GM23248 (cell line): ENCODE measurements around the gene WDR35. TPM values are rescaled to one million over a fixed set of nuclear protein-coding genes. Genes with fewer than 3 reads are reported as not detected.
"Not testable (repeated sequence)": the region's sequence is repeated elsewhere in the genome, so short reads cannot be mapped to it uniquely, and the experiment has no call there.

ENCODE experiments used
- DNase-seq: peaks from one replicate; pipeline ENCODE4 v3.0.0-alpha.2; 2015
- H2AFZ ChIP-seq: fragments of 200-600 bp; sonication (generic); 2 replicates; pipeline ENCODE4 v1.6.1; 2016; ENCODE audit warnings: antibody characterized with exemption
- H3F3A ChIP-seq: fragments of 200-600 bp; sonication (generic); 2 replicates; pipeline ENCODE4 v1.6.1; 2016; ENCODE audit warnings: mild to moderate bottlenecking, antibody characterized with exemption, mixed run types; ENCODE audit not compliant: insufficient read depth
- H3K27ac ChIP-seq: fragments of 200-600 bp; sonication (generic); 2 replicates; pipeline ENCODE4 v1.5.1; 2016; ENCODE audit warnings: mild to moderate bottlenecking
- H3K27me3 ChIP-seq: fragments of 200-600 bp; sonication (generic); replicated peaks from 2 replicates; pipeline ENCODE4 v1.6.1; 2016; ENCODE audit warnings: mild to moderate bottlenecking; ENCODE audit not compliant: insufficient read depth
- H3K36me3 ChIP-seq: fragments of 200-600 bp; sonication (generic); 2 replicates; pipeline ENCODE4 v1.6.1; 2016; ENCODE audit warnings: low read depth, mild to moderate bottlenecking
- H3K4me1 ChIP-seq: fragments of 200-600 bp; sonication (generic); 2 replicates; pipeline ENCODE4 v1.6.1; 2016; ENCODE audit warnings: mild to moderate bottlenecking; ENCODE audit not compliant: insufficient read depth
- H3K4me2 ChIP-seq: fragments of 200-600 bp; sonication (generic); one replicate; pipeline ENCODE4 v1.6.1; 2016; ENCODE audit warnings: mild to moderate bottlenecking; ENCODE audit not compliant: unreplicated experiment
- H3K4me3 ChIP-seq: fragments of 200-600 bp; sonication (generic); 2 replicates; pipeline ENCODE4 v1.5.1; 2016; ENCODE audit warnings: mild to moderate bottlenecking
- H3K79me2 ChIP-seq: fragments of 200-600 bp; sonication (generic); 2 replicates; pipeline ENCODE4 v1.6.1; 2016; ENCODE audit warnings: mild to moderate bottlenecking; ENCODE audit not compliant: insufficient read depth
- H3K9ac ChIP-seq: fragments of 200-600 bp; sonication (generic); 2 replicates; pipeline ENCODE4 v1.6.1; 2016; ENCODE audit warnings: mild to moderate bottlenecking
- H3K9me2 ChIP-seq: fragments of 200-600 bp; sonication (generic); 2 replicates; pipeline ENCODE4 v1.6.1; 2016; ENCODE audit warnings: mixed run types, mild to moderate bottlenecking, moderate library complexity; ENCODE audit not compliant: insufficient read depth
- H3K9me3 ChIP-seq: fragments of 200-600 bp; sonication (generic); one replicate; pipeline ENCODE4 v1.6.1; 2017; ENCODE audit warnings: low read depth
- H4K20me1 ChIP-seq: fragments of 200-600 bp; sonication (generic); 2 replicates; pipeline ENCODE4 v1.6.0; 2016; ENCODE audit not compliant: insufficient read depth
- EZH2 ChIP-seq: fragments of 200-600 bp; sonication (generic); IDR thresholded peaks from 2 replicates; pipeline ENCODE4 v1.6.1; 2018; ENCODE audit warnings: antibody characterized with exemption, mild to moderate bottlenecking; ENCODE audit not compliant: insufficient read depth, poor library complexity, severe bottlenecking
- EZH2phosphoT487 ChIP-seq: fragments of 200-600 bp; sonication (generic); IDR thresholded peaks from 2 replicates; pipeline ENCODE4 v1.6.1; 2018; ENCODE audit warnings: antibody characterized with exemption, moderate library complexity, mild to moderate bottlenecking, low read depth; ENCODE audit not compliant: insufficient read depth
- WGBS, 2 experiments: methylation state at CpG; one replicate each; pipeline ENCODE4 v1.1.6; 2015 to 2017; ENCODE audit warnings: low lambda C conversion rate in 2 of 2, low coverage in 1 of 2; ENCODE audit errors: missing lambda C conversion rate in 2 of 2; 5-methylcytosine and 5-hydroxymethylcytosine counted together
- in situ Hi-C: fragments of 300-500 bp; cut with MboI; formaldehyde crosslinking; loops from 2 replicates; pipeline ENCODE4 v1.15.0; 2020
- polyA plus RNA-seq: library from polyadenylated mRNA; unstranded; fragments of >200 nt; fragmentation: Nextera tagmentation; extraction: Ambion mirVana; gene quantifications from 2 replicates; pipeline ENCODE4 v1.2.1, GENCODE V29; 2016
- total RNA-seq: library from RNA; depleted of rRNA; stranded (reverse); fragments of >200 nt; shearing (Covaris generic); gene quantifications from 2 replicates; pipeline ENCODE4 v1.2.3, GENCODE V29; 2014

Gene WDR35
- total and polyA plus RNA-seq, 2 experiments from 2014 or later: 3.2 to 7.3 TPM

- Histone ChIP-seq H3F3A (no peaks in the 10 kb centered on the region), H3K36me3 (no peaks in the 10 kb centered on the region), H3K4me3 (no peak overlapping the region), H4K20me1 (no peaks in the 10 kb centered on the region), H3K9ac (no peak overlapping the region), H2AFZ (no peak overlapping the region), H3K4me2 (no peak overlapping the region), H3K9me2 (no peaks in the 10 kb centered on the region), H3K79me2 (no peaks in the 10 kb centered on the region), H3K27me3 (no peaks in the 10 kb centered on the region), H3K27ac (no peak overlapping the region), H3K9me3 (no peaks in the 10 kb centered on the region), H3K4me1 (0 out of 2 replicates have a peak, but pooled peaks cover 3% of the 10 kb centered on the region)
- no peak for TF ChIP-seq EZH2
- TF ChIP-seq EZH2phosphoT487: no peak
- DNase-seq: no peak
- 30 to 39% methylated on average over 2 of the region's 2 CpGs for WGBS, 2 experiments
- in situ Hi-C loops: no loop called here
These were observed 106.4 kb downstream of the WDR35 start for GRCh38 chr2:19883486-19883885.

GRCh38 chr2:19882286-19882685 is 107.6 kb downstream of the WDR35 start:
- Histone ChIP-seq H2AFZ (no peak overlapping the region), H3K36me3 (no peaks in the 10 kb centered on the region), H3K9me3 (no peaks in the 10 kb centered on the region), H3F3A (no peaks in the 10 kb centered on the region), H3K79me2 (no peaks in the 10 kb centered on the region), H3K4me2 (no peak overlapping the region), H3K27me3 (no peaks in the 10 kb centered on the region), H3K27ac (no peak overlapping the region), H3K9me2 (no peaks in the 10 kb centered on the region), H3K9ac (no peak overlapping the region), H3K4me1 (0 out of 2 replicates have a peak, but pooled peaks cover 3% of the 10 kb centered on the region), H3K4me3 (no peak overlapping the region), H4K20me1 (no peaks in the 10 kb centered on the region)
- DNase-seq: no peak
- TF ChIP-seq EZH2phosphoT487 (no peak), EZH2 (no peak)
- 90 to 95% methylated on average over 2 of the region's 2 CpGs for WGBS, 2 experiments
- in situ Hi-C loops: no loop called here

GRCh38 chr2:19881908-19882265 is 108.0 kb downstream of the WDR35 start:
- WGBS, 2 experiments: 50 to 100% methylated on average over 1 to 2 of the region's 2 CpGs

GRCh38 chr2:19881221-19881907 is 108.5 kb downstream of the WDR35 start:
- no peak for TF ChIP-seq EZH2
- TF ChIP-seq EZH2phosphoT487: no peak
- Histone ChIP-seq H3K27me3 (no peaks in the 10 kb centered on the region), H3K9me3 (no peaks in the 10 kb centered on the region), H3K27ac (no peak overlapping the region), H3K36me3 (no peaks in the 10 kb centered on the region), H3K4me1 (0 out of 2 replicates have a peak, but pooled peaks cover under 1% of the 10 kb centered on the region), H4K20me1 (no peaks in the 10 kb centered on the region), H3K9me2 (no peaks in the 10 kb centered on the region), H3K4me2 (no peak overlapping the region), H3K79me2 (no peaks in the 10 kb centered on the region), H3K9ac (no peak overlapping the region), H2AFZ (no peak overlapping the region), H3K4me3 (no peak overlapping the region), H3F3A (no peaks in the 10 kb centered on the region)
- no peak for DNase-seq
- WGBS, 2 experiments: 89 to 97% methylated on average over 2 of the region's 2 CpGs
- in situ Hi-C loops: no loop called here

More at GRCh38 chr2:19881908-19882265, 108.0 kb downstream of the WDR35 start:
- Histone ChIP-seq H3K9me3 (no peaks in the 10 kb centered on the region), H3K9me2 (no peaks in the 10 kb centered on the region), H3K36me3 (no peaks in the 10 kb centered on the region), H3K4me2 (no peak overlapping the region), H3K4me3 (no peak overlapping the region), H3K9ac (no peak overlapping the region), H3F3A (no peaks in the 10 kb centered on the region), H2AFZ (no peak overlapping the region), H3K79me2 (no peaks in the 10 kb centered on the region), H3K27ac (no peak overlapping the region), H3K27me3 (no peaks in the 10 kb centered on the region), H3K4me1 (0 out of 2 replicates have a peak, but pooled peaks cover 3% of the 10 kb centered on the region), H4K20me1 (no peaks in the 10 kb centered on the region)
- no peak for DNase-seq
- TF ChIP-seq EZH2 (no peak), EZH2phosphoT487 (no peak)
- in situ Hi-C loops: no loop called here

- H2AFZ ChIP-seq, in situ Hi-C loops, H3K9me3 ChIP-seq, H3K27ac ChIP-seq, DNase-seq, H3K4me3 ChIP-seq, H3K36me3 ChIP-seq, H3K27me3 ChIP-seq, H3K4me1 ChIP-seq, H3K79me2 ChIP-seq, H4K20me1 ChIP-seq, H3K9ac ChIP-seq, H3F3A ChIP-seq, H3K4me2 ChIP-seq, H3K9me2 ChIP-seq: not testable (repeated sequence)
These were observed 109.7 kb downstream of the WDR35 start for GRCh38 chr2:19880191-19880590.
